GM18858 (cell line): Measurements from ENCODE around the gene HCRTR1.
A peak's percentile ranks its signal among the peaks of the same experiment; 100 is the strongest.

Experiments
- ATAC-seq: cut with Tn5 transposase; IDR thresholded peaks from one replicate; pipeline ENCODE4 v1.9.1; 2021; ENCODE audit not compliant: unreplicated experiment

Gene HCRTR1

GRCh38 chr1:31596737-31597097 is 20.8 kb upstream of the HCRTR1 start:
- ATAC-seq, result no peak

- no peak for ATAC-seq
These were observed 18.5 kb upstream of the HCRTR1 start for GRCh38 chr1:31598980-31599379.

- no peak for ATAC-seq
These were observed 16.8 kb upstream of the HCRTR1 start for GRCh38 chr1:31600641-31601040.

- ATAC-seq, result no peak
These were observed 15.4 kb upstream of the HCRTR1 start for GRCh38 chr1:31602081-31602480.

- peak; percentile 74 for ATAC-seq
These were observed 11.5 kb upstream of the HCRTR1 start for GRCh38 chr1:31605908-31606427.

GRCh38 chr1:31607360-31607759 is 10.1 kb upstream of the HCRTR1 start:
- no peak for ATAC-seq

- no peak for ATAC-seq
These were observed 7.9 kb upstream of the HCRTR1 start for GRCh38 chr1:31609514-31610118.

- no peak for ATAC-seq
These were observed 3.0 kb upstream of the HCRTR1 start for GRCh38 chr1:31614414-31615005.

- ATAC-seq, result no peak
These were observed 2.1 kb upstream of the HCRTR1 start for GRCh38 chr1:31615414-31615813.

GRCh38 chr1:31615939-31616338 is 1.6 kb upstream of the HCRTR1 start:
- no peak for ATAC-seq

GRCh38 chr1:31617916-31618746 is 642 bp downstream of the HCRTR1 start:
- no peak for ATAC-seq

- no peak for ATAC-seq
These were observed 1.7 kb downstream of the HCRTR1 start for GRCh38 chr1:31618916-31619846.

GRCh38 chr1:31620631-31621497 is 3.4 kb downstream of the HCRTR1 start:
- ATAC-seq, result no peak

GRCh38 chr1:31621498-31621820 is 4.0 kb downstream of the HCRTR1 start:
- no peak for ATAC-seq

GRCh38 chr1:31621847-31622730 is 4.6 kb downstream of the HCRTR1 start:
- no peak for ATAC-seq

GRCh38 chr1:31623365-31623764 is 5.9 kb downstream of the HCRTR1 start:
- ATAC-seq, result no peak

- ATAC-seq, result no peak
These were observed 6.8 kb downstream of the HCRTR1 start for GRCh38 chr1:31624309-31624708.

GRCh38 chr1:31624731-31625514 is 7.4 kb downstream of the HCRTR1 start:
- no peak for ATAC-seq
